Psoas muscle (tissue), 8 donors: ENCODE results near the gene DMWD. TPM values are rescaled to one million over a fixed set of nuclear protein-coding genes. Genes with fewer than 3 reads are reported as not detected.
A peak's percentile ranks its signal among the peaks of the same experiment; 100 is the strongest.

Source experiments
- ATAC-seq, 4 donors: fragments of 200-7000 bp; cut with Tn5 transposase; one replicate each; pipeline ENCODE4 v1.9.1; 2020; ENCODE audit warnings: moderate library complexity in 3 of 4, mild to moderate bottlenecking in 2 of 4
- DNase-seq, 2 donors: peaks; one replicate each; pipeline ENCODE4 v3.0.0-alpha.2; 2020
- H3K27ac ChIP-seq: fragments of 200-600 bp; one replicate; pipeline ENCODE4 v1.8.0; 2022
- H3K27me3 ChIP-seq, 3 donors: fragments of 200-600 bp in 1 of 3; one replicate each; pipeline versions ENCODE4 v1.6.1 to v1.8.0; 2013 to 2022; ENCODE audit warnings: low read length in 2 of 3, mild to moderate bottlenecking in 2 of 3, moderate library complexity in 1 of 3; ENCODE audit not compliant: insufficient read depth in 3 of 3
- H3K36me3 ChIP-seq, 2 donors: fragments of 200-600 bp in 1 of 2; one replicate each; pipeline versions ENCODE4 v1.6.1 to v1.8.0; 2013 to 2022; ENCODE audit warnings: low read depth in 1 of 2, mild to moderate bottlenecking in 1 of 2, moderate library complexity in 1 of 2; ENCODE audit not compliant: insufficient read depth in 1 of 2
- H3K4me1 ChIP-seq: fragments of 200-600 bp; one replicate; pipeline ENCODE4 v1.8.0; 2022
- H3K4me3 ChIP-seq: fragments of 200-600 bp; one replicate; pipeline ENCODE4 v1.8.0; 2022; ENCODE audit warnings: mild to moderate bottlenecking
- H3K9me3 ChIP-seq: fragments of 200-600 bp; one replicate; pipeline ENCODE4 v1.8.0; 2022
- WGBS, 3 donors: extraction: QIAGEN DNeasy Blood & Tissue Kit; methylation state at CpG; one replicate each; pipeline versions ENCODE4 v1.1.6 to v1.1.7; 2013; 5-methylcytosine and 5-hydroxymethylcytosine counted together
- intact Hi-C, 2 donors: fragments of 100-400 bp; cut with DNase I; formaldehyde crosslinking; loops; one replicate each; pipeline versions ENCODE4 v1.11.0 to v1.14.2; 2022
- polyA plus RNA-seq, 3 donors: library from polyadenylated mRNA; stranded (reverse); fragments of 200-250 nt; gene quantifications; one replicate each; pipeline ENCODE4 v1.2.3, GENCODE V29; 2013
- total RNA-seq, 4 donors: library from RNA; stranded (reverse); fragmentation: NEBNext Ultra II Directional in 2 of 4; extraction: Animal tissue kit (Norgen Biotek cat#: 25700) in 2 of 4; gene quantifications; one replicate each; pipeline versions ENCODE4 v1.2.1 to v1.2.4, GENCODE V29; 2021 to 2023
- TF ChIP-seq, protein P1 (sequence below): fragments of 200-600 bp; IDR thresholded peaks from one replicate; pipeline ENCODE4 v1.8.0; 2022; ENCODE audit warnings: antibody characterized with exemption
- donor health status: healthy with polysubstance abuse.
- donor health status: DM: no; HTN: no; CAD: no; lungs with moderate emphysema.
- donor health status: Bipolar disorder and iron deficiency.
- donor health status: healthy.
- donor health status: DM: yes; HTN: yes; CAD: no.
- donor health status: DM: no; HTN: no; CAD: no.
- donor health status: DM: no; HTN: no; CAD: no.
- donor health status: DM: yes; HTN: yes; CAD: no.

Gene DMWD
- total and polyA plus RNA-seq, 7 donors = 38.4 to 104 (median 54.3) TPM

DNA sequence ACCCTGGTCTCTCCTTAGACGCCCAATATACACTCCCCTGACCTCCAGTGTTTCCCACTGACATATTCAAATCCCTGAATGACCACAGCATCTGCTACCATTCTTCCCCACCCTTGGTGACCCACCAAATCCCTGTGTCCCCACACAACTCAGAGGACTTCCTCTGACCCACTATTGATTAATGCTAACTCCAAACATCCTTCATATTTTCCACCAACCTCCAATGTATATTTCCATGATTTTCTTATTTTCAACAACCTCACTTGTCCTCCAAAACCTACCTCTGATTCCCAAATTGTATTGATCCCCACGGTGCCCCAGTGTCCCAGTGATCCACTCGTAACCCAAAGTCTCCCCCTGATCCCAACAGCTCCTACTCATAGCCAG is 526 bp upstream of the DMWD start:
- WGBS, 3 donors = 35 to 42% (median 41%) methylated on average over 3 of the region's 3 CpGs
- H3K9me3 ChIP-seq = no peaks in the 10 kb centered on the region
- H3K4me1 ChIP-seq = peaks cover 27% of the 10 kb centered on the region
- H3K27ac ChIP-seq = no peak overlapping the region
- H3K36me3 ChIP-seq = peaks cover 0 to 28% of the 10 kb centered on the region in 2 donors
- peak overlapping the region; percentile 77 for H3K4me3 ChIP-seq
- intact Hi-C loops = no loop called here
- TF ChIP-seq, protein P1, sequence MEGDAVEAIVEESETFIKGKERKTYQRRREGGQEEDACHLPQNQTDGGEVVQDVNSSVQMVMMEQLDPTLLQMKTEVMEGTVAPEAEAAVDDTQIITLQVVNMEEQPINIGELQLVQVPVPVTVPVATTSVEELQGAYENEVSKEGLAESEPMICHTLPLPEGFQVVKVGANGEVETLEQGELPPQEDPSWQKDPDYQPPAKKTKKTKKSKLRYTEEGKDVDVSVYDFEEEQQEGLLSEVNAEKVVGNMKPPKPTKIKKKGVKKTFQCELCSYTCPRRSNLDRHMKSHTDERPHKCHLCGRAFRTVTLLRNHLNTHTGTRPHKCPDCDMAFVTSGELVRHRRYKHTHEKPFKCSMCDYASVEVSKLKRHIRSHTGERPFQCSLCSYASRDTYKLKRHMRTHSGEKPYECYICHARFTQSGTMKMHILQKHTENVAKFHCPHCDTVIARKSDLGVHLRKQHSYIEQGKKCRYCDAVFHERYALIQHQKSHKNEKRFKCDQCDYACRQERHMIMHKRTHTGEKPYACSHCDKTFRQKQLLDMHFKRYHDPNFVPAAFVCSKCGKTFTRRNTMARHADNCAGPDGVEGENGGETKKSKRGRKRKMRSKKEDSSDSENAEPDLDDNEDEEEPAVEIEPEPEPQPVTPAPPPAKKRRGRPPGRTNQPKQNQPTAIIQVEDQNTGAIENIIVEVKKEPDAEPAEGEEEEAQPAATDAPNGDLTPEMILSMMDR = no peak
- ATAC-seq = no peak
- DNase-seq = no peak
- H3K27me3 ChIP-seq = no peaks in the 10 kb centered on the region

GRCh38 chr19:45791744-45792469 is 738 bp downstream of the DMWD start:
- WGBS, 3 donors = 8 to 10% (median 10%) methylated on average over 30 to 31 of the region's 31 CpGs
- no peaks in the 10 kb centered on the region for H3K27me3 ChIP-seq
- peaks cover 0 to 37% of the 10 kb centered on the region in 2 donors for H3K36me3 ChIP-seq
- DNase-seq (no peak), ATAC-seq (no peak)
- H3K4me1 ChIP-seq = peaks cover 34% of the 10 kb centered on the region
- no peaks in the 10 kb centered on the region for H3K9me3 ChIP-seq
- TF ChIP-seq, protein P1 = no peak
- peak overlapping the region; percentile 77 for H3K4me3 ChIP-seq
- intact Hi-C loops = no loop called here
- H3K27ac ChIP-seq = peak overlapping the region; percentile 88

- WGBS, 3 donors = 81 to 90% (median 86%) methylated on average over 8 of the region's 8 CpGs
- TF ChIP-seq, protein P1 = no peak
- Histone ChIP-seq H3K9me3 (no peaks in the 10 kb centered on the region), H3K4me1 (peaks cover 41% of the 10 kb centered on the region), H3K27ac (no peak overlapping the region), H3K36me3 (peaks cover 0 to 45% of the 10 kb centered on the region in 2 donors), H3K27me3 (no peaks in the 10 kb centered on the region), H3K4me3 (no peak overlapping the region)
- intact Hi-C loops = no loop called here
- DNase-seq (no peak), ATAC-seq (no peak)
Measured at GRCh38 chr19:45790942-45791341, 1.7 kb downstream of the DMWD start.

DNA sequence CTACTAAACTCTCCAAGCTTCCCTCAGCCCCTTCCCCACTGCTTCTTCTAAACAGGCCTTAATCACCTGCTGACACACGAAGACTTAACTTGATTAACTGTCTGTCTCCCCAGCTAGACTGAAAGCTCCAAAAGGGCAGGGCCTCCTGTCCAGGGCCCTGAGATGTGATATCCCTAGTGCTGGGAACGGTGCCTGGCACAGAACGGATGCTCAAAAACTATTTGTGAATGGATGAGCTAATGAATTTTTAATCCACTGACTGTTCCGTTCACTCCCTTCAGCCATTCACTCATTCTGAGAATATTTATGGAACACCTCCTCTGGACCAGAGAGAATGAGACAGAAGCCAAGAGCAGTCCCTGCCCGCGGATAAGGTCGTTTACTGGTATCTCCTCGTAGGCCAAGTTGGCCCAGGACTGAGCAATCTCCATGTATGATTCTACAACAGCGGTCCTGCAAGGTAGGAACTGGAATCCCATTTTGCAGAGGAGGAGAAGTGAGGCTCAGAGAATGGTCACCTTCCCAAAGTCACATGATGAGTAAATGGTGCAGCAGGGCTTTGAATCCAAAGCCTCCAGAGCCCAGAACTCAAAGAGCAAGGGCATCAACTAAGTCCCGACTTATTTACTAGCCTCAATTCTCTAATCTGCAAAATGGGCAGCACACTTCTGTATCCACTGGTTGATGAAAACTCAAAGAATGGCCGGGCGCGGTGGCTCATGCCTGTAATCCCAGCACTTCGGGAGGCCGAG is 3.4 kb downstream of the DMWD start:
- Histone ChIP-seq H3K4me1 (peaks cover 58% of the 10 kb centered on the region), H3K27me3 (no peaks in the 10 kb centered on the region), H3K36me3 (peaks cover 0 to 45% of the 10 kb centered on the region in 2 donors), H3K27ac (peak overlapping the region; percentile 70), H3K4me3 (no peak overlapping the region), H3K9me3 (no peaks in the 10 kb centered on the region)
- TF ChIP-seq, protein P1 = no peak
- peak; percentile 69 to 76 (median 76) for ATAC-seq
- intact Hi-C loops = loop anchor here in 1 of 2 donors (10.0 kb wide), 1 partner anchor 1044 kb away; the partner anchor contains the start of gene BCL3
- peak in 1 of 2 donors; percentile 88 for DNase-seq
- WGBS, 3 donors = 51 to 67% (median 52%) methylated on average over 15 of the region's 15 CpGs
